Inflammatory macrophage treated with lipopolysaccharide for 4 hours (primary cell): ENCODE data around the gene TSSK6.

Source experiments
- DNase-seq: peaks from one replicate; pipeline ENCODE4 v3.0.0-alpha.2; 2020

Gene TSSK6

DNA sequence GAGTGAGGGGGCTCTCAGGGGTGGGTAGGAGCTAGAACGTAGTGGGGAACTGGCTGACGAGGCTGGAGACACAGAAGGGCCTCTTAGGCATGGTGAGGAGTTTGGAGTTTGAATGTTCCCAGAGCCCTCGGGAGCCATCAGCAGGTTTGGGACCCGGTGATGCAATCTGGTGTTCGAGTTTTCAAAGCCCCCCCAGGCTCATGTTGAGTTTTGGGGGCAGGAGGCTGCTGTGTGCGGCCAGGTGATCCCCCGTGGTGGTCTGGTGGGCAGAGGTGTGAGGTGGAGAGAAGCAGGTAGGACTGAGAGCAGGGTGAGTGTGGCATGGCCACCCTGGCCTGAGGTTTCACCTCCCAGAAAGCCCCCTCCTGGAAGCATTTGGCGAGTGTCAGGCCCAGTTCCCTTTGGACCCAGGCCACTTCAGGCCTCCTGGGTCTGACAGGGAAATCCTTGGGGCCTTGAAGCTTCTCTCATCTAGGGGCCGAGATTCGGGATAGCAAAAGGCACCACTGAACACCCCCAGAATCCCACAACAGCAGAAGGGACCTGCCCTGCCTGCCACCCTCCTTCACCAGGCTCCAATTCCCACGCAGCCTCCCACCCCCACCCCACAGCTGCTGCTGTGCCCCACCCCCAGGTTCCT, 14.6 kb upstream of the TSSK6 start:
- DNase-seq: no peak

GRCh38 chr19:19528721-19529490, 13.6 kb upstream of the TSSK6 start, which contains the start of gene YJEFN3:
TSS of gene YJEFN3 (plus strand) at chr19:19528911. CDS start at chr19:19528933, 22 bp downstream.
- no peak for DNase-seq

GRCh38 chr19:19527674-19528625, 12.6 kb upstream of the TSSK6 start:
- no peak for DNase-seq

- DNase-seq: no peak
Measured at GRCh38 chr19:19527371-19527656, 12.0 kb upstream of the TSSK6 start.

DNA sequence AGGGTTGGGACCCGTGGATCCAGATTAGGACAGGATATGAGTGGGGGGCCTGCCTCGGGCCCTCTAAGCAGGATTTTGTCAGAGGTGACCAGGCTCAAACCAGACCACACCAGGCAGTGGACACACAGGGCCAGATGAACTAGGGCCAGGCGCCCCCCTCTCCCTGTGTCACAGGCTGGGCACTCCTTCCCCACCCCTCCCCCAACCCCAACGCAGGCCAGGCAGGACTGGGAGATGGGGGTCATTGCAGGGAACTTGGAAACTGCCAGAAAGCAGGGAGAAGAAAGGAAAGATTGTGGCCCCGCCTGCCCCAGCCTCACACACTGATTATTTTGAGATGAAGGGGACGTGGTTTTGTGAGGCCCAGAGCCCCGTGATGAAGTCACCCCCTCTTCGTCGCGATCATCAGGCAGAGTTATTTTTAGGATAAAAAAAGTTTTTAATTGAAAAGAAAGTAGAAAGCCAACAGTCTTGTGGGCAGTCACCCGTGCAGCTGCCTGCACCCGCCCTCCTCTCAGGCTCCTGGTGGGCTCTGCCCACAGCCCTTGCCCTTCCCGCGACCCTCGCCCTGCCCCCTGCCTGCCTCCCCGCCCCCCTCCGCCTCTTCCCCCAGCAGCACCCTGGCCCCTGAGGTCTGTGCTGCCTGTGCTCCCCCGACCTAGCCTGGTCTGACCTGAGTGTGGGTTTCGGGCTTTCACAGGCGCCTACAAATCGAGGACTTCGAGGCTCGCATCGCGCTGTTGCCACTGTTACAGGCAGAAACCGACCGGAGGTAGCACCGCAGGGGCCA, 11.4 kb upstream of the TSSK6 start:
- DNase-seq: no peak

DNA sequence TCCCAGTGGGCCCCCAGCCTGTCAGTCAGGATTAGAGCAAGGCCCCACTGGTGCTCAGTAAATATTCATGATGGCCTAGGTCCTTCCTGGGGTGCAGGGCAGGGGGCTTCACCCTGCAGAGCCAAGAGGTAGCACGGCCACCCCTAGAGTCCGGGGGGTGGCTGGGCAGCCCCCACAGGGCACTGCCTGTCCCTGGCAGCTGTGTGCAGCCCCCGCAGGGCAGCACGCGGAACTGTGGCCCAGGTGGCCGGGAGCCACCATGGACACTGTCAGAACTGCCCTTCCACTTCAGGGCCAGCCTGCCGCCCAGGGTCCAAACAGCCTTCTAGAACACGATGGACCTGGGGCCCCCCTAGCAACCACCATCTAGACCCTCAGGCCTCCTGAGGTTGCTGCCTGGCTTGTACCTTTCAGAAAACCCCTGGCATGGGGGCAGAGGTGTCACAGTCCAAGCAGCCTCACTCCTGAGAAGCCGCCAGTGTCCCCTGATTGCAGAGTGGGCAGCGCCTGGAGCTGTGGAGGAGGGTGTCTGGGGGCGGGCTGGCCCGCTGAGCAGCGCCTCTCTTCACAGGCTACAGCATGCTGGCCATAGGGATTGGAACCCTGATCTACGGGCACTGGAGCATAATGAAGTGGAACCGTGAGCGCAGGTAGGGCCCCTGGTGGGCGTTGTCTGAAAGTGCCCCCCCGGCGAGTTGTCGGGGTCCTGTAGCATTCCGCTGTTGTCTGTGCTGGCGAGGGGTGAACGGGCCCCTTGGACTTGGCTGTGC, 10.4 kb upstream of the TSSK6 start:
- DNase-seq: no peak

GRCh38 chr19:19524053-19524452, 8.7 kb upstream of the TSSK6 start:
- DNase-seq: no peak

DNA sequence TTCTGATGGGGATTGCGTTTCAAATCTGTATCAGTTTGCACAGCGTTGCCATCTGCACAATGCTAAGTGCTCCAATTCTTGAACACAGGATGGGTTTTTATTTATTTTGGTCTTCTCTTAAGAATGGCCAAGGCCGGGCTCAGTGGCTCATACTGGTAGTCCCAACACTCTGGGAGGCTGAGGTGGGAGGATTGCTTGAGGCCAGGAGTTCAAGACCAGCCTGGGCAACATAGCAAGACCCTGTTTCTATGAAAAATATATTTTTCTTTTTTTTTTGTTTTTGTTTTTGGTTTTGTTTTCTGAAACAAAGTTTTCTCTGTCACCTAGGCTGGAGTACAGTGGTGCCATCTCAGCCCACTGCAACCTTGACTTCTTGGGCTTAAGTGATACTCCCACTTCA, 7.8 kb upstream of the TSSK6 start:
- no peak for DNase-seq

- DNase-seq: no peak
Measured at GRCh38 chr19:19520989-19521388, 5.6 kb upstream of the TSSK6 start.

DNA sequence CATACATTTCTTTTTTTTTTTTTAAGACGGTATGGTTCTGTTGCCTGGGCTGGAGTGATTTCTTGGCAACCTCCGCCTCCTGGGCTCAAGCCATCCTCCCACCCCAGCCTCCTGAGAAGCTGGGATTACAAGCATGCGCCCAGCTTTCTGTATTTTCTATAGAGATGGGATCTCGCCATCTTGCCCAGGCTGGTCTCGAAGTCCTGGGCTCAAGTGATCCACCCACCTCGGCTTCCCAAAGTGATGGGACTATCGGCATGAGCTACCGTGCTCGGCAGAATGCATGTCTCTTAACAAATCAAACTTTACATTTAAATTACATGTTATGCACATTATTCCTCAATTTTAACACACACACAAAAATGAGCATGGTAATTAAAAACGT, 1.9 kb upstream of the TSSK6 start:
- DNase-seq: no peak

DNA sequence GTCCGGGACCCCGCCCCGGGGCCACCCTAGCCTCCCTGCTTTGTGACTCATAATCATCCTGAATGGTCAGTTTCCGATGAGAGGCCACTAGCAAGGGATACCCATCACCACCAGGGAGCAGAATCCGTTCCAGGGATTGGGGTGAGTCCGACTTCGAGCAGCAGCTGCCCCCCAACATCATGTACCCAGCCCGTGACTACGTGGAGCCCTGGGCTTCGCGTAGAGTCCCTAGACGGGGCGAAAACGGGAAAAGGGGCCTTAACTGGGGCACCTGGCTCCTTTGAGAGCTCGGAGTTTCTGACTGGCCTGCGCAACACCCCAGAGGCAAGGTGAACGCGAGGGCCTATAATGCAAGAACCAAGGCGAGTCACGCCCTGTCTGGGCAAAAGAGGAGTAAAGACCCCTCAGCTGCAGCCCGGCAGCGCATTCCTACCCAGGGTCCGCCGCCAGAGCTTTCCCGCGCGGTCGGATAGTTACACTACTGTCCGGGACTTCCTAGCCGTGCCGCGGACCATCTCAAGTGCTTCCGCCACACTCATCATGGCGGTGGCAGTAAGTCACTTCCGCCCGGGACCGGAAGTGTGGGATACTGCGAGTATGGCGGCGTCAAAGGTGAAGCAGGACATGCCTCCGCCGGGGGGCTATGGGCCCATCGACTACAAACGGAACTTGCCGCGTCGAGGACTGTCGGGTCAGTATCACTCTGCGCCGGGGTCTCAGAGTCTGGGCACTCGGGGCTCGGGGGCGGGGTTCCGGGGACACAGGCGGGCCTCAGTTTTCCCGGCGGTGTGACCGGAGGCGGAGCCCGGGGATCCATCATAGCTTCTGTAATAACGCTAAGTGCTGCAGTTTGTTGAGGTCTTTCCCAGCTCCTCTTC, 533 bp upstream of the TSSK6 start, which contains the start of gene NDUFA13:
NDUFA13 (plus strand) TSS at position 584 of the 878 bp plus-strand sequence; CDS start at position 598, 14 bp downstream.
- peak; percentile 90 for DNase-seq

DNA sequence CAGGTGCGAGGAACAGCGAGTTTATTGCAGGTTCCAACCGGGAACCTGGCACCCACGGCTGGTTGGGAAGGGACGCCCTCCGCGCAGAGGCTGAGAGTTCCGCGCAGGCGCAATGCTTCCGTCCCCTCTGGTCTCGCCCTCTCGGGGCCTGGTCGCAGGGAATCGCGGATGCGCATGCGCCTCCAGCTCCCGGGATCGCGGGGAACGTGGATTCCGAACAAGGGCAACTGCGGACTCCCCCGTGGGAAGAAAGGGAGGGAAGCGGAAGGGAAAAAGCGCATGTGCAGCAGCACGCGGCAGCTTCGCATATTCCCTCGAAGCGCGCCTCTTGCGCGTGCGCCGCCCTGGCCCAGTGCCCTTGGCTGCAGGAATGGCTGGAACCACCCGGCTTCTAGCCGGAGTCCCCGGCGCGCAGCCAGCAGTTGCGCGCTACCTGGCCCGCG, 1.1 kb downstream of the TSSK6 start:
- peak; percentile 46 for DNase-seq

GRCh38 chr19:19513682-19514081, 1.7 kb downstream of the TSSK6 start:
- no peak for DNase-seq

DNA sequence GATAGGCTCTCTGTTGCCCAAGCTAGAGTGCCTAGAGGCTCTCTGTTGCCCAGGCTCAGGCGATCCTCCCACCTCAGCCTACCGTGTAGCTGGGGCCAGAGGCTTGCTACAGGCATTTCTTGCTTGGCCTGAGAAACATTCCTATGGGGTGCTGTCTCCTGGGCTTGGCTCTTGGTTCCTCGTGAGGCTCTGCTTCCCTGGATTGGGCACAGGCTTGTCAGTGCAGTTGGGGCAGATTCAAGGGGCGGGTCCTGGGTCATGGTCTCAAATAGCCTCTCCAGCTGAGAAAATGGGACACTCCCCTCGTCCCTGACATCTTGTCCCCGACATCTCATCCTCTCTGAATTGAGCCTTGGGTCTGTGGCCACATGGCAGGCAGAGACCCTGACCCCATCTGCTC, 4.9 kb downstream of the TSSK6 start:
- DNase-seq: no peak

- DNase-seq: no peak
Measured at GRCh38 chr19:19508217-19508616, 7.1 kb downstream of the TSSK6 start.

DNA sequence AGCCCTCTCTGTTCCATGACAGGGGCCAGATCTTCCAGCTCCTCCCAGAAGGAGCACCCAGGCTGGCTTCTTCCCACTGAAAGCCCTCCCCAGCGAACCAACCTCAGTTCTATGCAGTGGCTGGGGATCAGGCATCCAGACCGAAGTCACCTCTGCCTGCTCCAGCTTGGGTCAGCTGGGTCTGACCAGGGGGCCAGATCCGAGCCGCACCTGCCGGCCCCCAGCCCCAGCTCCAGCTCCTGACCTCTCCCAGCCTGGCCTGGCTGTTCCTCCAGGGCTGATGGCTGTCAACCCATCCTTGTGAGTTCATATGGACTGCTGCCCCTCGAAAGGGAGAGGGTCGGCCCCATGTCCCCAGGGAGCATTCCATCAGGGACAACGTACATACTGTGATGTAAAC, 8.0 kb downstream of the TSSK6 start:
- no peak for DNase-seq

DNA sequence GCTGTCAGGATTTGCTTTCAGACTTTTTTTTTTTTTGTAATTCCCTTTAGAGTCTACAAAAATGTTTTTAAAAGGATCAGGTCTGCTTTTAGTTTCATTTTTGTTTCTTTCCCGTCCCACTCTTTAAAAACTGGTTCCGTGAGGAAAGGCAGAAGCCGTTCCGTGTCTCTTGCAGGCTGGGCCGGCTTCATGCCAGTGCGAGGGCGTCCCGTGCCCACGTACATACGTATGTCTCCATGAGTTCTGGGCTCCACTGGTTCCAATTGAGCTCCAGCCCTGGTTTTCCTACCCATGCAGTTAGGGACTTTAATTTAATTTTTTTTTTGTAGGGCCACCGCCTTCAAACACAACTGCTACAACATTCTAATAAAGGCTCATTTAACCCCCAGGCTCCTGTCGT, 8.8 kb downstream of the TSSK6 start:
- DNase-seq: no peak

DNA sequence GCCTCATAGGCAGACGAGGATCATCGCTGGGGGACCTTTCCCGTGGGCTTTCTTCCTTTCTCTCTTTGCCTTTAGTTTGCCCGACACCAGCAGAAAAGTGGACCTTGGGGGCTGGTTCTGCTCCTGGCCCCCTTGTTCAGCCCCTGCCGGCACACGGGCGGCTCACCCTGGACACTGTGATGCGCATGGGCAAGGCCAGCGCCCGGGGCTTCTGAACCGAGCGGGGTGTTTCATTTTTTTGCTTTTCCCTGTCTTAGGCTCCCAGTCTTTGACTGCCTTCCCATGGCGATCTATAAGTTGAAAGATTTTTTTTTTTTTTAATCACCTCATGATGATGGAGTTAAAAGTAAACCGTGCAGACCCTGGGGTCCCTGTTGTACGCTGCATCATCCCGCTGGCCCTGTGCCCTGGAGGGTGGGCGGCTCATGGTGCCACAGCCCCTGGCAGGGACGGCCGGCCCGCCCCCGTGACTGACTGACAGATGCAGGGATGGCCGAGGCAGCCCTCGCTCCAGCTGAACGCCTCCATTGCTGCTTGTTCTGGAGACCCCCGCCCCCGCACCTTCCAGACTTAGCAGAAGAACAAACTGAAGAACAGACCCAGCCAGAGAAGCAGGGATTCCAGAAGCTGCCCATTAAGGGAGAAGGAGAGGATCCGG, 9.6 kb downstream of the TSSK6 start:
- DNase-seq: no peak

GRCh38 chr19:19504754-19505668, 10.3 kb downstream of the TSSK6 start:
- DNase-seq: no peak
